H1 (cell line): ENCODE data around the gene RARRES2. TPM values are rescaled to one million over a fixed set of nuclear protein-coding genes. Genes with fewer than 3 reads are reported as not detected.

Source experiments
- CTCF ChIA-PET: fragments of 300-600 bp; sonication (Branson Sonifier 250); formaldehyde crosslinking; loops from one replicate; lab custom pipeline; 2021; ENCODE audit not compliant: partially characterized antibody; lab: Charles Lee
- POLR2A ChIA-PET: fragments of 300-600 bp; sonication (Branson Sonifier 250); formaldehyde crosslinking; loops from one replicate; lab custom pipeline; 2021; ENCODE audit warnings: inconsistent platforms; ENCODE audit not compliant: partially characterized antibody; lab: Charles Lee
- DNase-seq, 2 experiments: peaks; one replicate each; pipeline versions ENCODE4 v3.0.0 to v3.0.0-alpha.2; 2010 to 2022; ENCODE audit warnings: low spot score in 2 of 2, low read depth in 1 of 2, mixed read lengths in 1 of 2
- FAIRE-seq: peaks from 2 replicates; lab custom pipeline; 2011; peaks lifted over from hg19 to GRCh38; lab: Jason Lieb, UNC
- H2AFZ ChIP-seq: 2 replicates; pipeline ENCODE4 v1.8.1; 2012; ENCODE audit warnings: low read length, inconsistent platforms
- H2AK5ac ChIP-seq: 2 replicates; pipeline ENCODE4 v1.6.1; 2013; ENCODE audit warnings: low read depth, low read length
- H2BK120ac ChIP-seq: replicated peaks from 2 replicates; pipeline ENCODE3; 2013; ENCODE audit warnings: low read depth, low read length, inconsistent platforms
- H2BK12ac ChIP-seq: 2 replicates; pipeline ENCODE4 v1.6.1; 2013; ENCODE audit warnings: low read depth, low read length
- H2BK15ac ChIP-seq: 2 replicates; pipeline ENCODE4 v1.6.1; 2013; ENCODE audit warnings: low read length
- H2BK20ac ChIP-seq: 2 replicates; pipeline ENCODE4 v1.6.1; 2013; ENCODE audit warnings: low read length
- H2BK5ac ChIP-seq: 2 replicates; pipeline ENCODE4 v1.6.1; 2013; ENCODE audit warnings: low read depth, low read length
- H3K14ac ChIP-seq: 2 replicates; pipeline ENCODE4 v1.6.1; 2013; ENCODE audit warnings: inconsistent platforms; ENCODE audit not compliant: insufficient read length
- H3K18ac ChIP-seq: 2 replicates; pipeline ENCODE4 v1.6.1; 2013; ENCODE audit warnings: low read length; ENCODE audit errors: extremely low read depth
- H3K23ac ChIP-seq: 2 replicates; pipeline ENCODE4 v1.6.1; 2013; ENCODE audit warnings: inconsistent platforms; ENCODE audit not compliant: insufficient read length
- H3K23me2 ChIP-seq: 2 replicates; pipeline ENCODE4 v1.6.1; 2013; ENCODE audit warnings: low read depth, low read length
- H3K27ac ChIP-seq: 2 replicates; pipeline ENCODE4 v1.6.1; 2011; ENCODE audit warnings: low read depth, low read length, inconsistent platforms
- H3K27me3 ChIP-seq, 4 experiments: replicated peaks in 1 of 4; 1 replicate in 1 of 4; 2 replicates in 3 of 4; pipeline versions ENCODE4 v1.6.1 to v1.8.1; 2011 to 2013; ENCODE audit warnings: low read length in 3 of 4, mild to moderate bottlenecking in 3 of 4, inconsistent platforms in 2 of 4, mixed read lengths in 2 of 4, moderate library complexity in 1 of 4; ENCODE audit not compliant: control insufficient read depth in 3 of 4, insufficient read depth in 3 of 4; ENCODE audit errors: extremely low read depth in 1 of 4
- H3K36me3 ChIP-seq, 4 experiments: 2 replicates each; pipeline versions ENCODE4 v1.6.1 to v1.8.1; 2011 to 2013; ENCODE audit warnings: mild to moderate bottlenecking in 4 of 4, low read length in 3 of 4, moderate library complexity in 2 of 4, control low read depth in 1 of 4, inconsistent platforms in 1 of 4; ENCODE audit not compliant: insufficient read depth in 4 of 4, control insufficient read depth in 2 of 4
- H3K4ac ChIP-seq: replicated peaks from 2 replicates; pipeline ENCODE3; 2013; ENCODE audit warnings: low read length, low read depth, mixed read lengths, inconsistent platforms; ENCODE audit not compliant: insufficient read length
- H3K4me1 ChIP-seq, 4 experiments: replicated peaks in 1 of 4; 1 replicate in 1 of 4; 2 replicates in 3 of 4; pipeline versions ENCODE4 v1.6.1 to v1.8.1; 2011 to 2013; ENCODE audit warnings: low read length in 3 of 4, inconsistent platforms in 2 of 4, mixed read lengths in 1 of 4; ENCODE audit not compliant: insufficient read depth in 4 of 4, control insufficient read depth in 3 of 4
- H3K4me2 ChIP-seq, 2 experiments: 2 replicates each; pipeline versions ENCODE4 v1.6.1 to v1.8.1; 2011 to 2013; ENCODE audit warnings: low read depth in 2 of 2, low read length in 2 of 2, control low read depth in 1 of 2, inconsistent platforms in 1 of 2, mild to moderate bottlenecking in 1 of 2; ENCODE audit not compliant: insufficient read depth in 1 of 2
- H3K4me3 ChIP-seq, 4 experiments: fragments of 200-600, 300-600 bp in 1 of 4; sonication (generic), shearing (Covaris generic), sonication (Bioruptor Twin) in 1 of 4; 2 replicates each; pipeline versions ENCODE4 v1.5.1 to v1.8.1; 2011 to 2016; ENCODE audit warnings: low read length in 4 of 4, low read depth in 3 of 4, control low read depth in 2 of 4, inconsistent platforms in 2 of 4, mild to moderate bottlenecking in 2 of 4, mixed read lengths in 1 of 4, moderate library complexity in 1 of 4; ENCODE audit not compliant: insufficient read depth in 2 of 4; ENCODE audit errors: extremely low read depth in 1 of 4
- H3K56ac ChIP-seq: replicated peaks from 2 replicates; pipeline ENCODE3; 2013; ENCODE audit warnings: low read depth, mild to moderate bottlenecking, mixed read lengths, low read length, inconsistent platforms; ENCODE audit not compliant: insufficient read length
- H3K79me1 ChIP-seq: 2 replicates; pipeline ENCODE4 v1.6.1; 2013; ENCODE audit warnings: low read depth, low read length, control low read depth
- H3K79me2 ChIP-seq, 2 experiments: 2 replicates each; pipeline versions ENCODE4 v1.6.1 to v1.8.1; 2012 to 2013; ENCODE audit warnings: low read length in 2 of 2, mild to moderate bottlenecking in 2 of 2, inconsistent platforms in 1 of 2; ENCODE audit not compliant: insufficient read depth in 2 of 2, control insufficient read depth in 1 of 2
- H3K9ac ChIP-seq, 4 experiments: replicated peaks in 1 of 4; 1 replicate in 1 of 4; 2 replicates in 3 of 4; pipeline versions ENCODE4 v1.6.1 to v1.8.1; 2011 to 2013; ENCODE audit warnings: low read depth in 3 of 4, low read length in 3 of 4, control low read depth in 2 of 4, mild to moderate bottlenecking in 2 of 4, moderate library complexity in 2 of 4, inconsistent platforms in 1 of 4; ENCODE audit errors: extremely low read depth in 1 of 4
- H3K9me3 ChIP-seq, 2 experiments: 2 replicates each; pipeline versions ENCODE4 v1.6.1 to v1.8.1; 2012 to 2013; ENCODE audit warnings: mild to moderate bottlenecking in 2 of 2, moderate library complexity in 2 of 2, control low read depth in 1 of 2, inconsistent platforms in 1 of 2, low read depth in 1 of 2, low read length in 1 of 2, mixed read lengths in 1 of 2; ENCODE audit not compliant: insufficient read depth in 2 of 2
- H4K20me1 ChIP-seq, 2 experiments: replicated peaks in 1 of 2; 2 replicates each; pipeline versions ENCODE3 to v1.8.1; 2011 to 2013; ENCODE audit warnings: inconsistent platforms in 2 of 2, low read length in 2 of 2, mild to moderate bottlenecking in 1 of 2; ENCODE audit not compliant: insufficient read depth in 2 of 2, control insufficient read depth in 1 of 2
- H4K5ac ChIP-seq: 2 replicates; pipeline ENCODE4 v1.6.1; 2013; ENCODE audit warnings: low read length, low read depth, mixed read lengths, inconsistent platforms; ENCODE audit not compliant: insufficient read length
- H4K8ac ChIP-seq: 2 replicates; pipeline ENCODE4 v1.8.0; 2013; ENCODE audit warnings: mild to moderate bottlenecking, moderate library complexity, low read length, inconsistent platforms; ENCODE audit not compliant: insufficient read depth; ENCODE audit errors: extremely low read depth
- H4K91ac ChIP-seq: replicated peaks from 2 replicates; pipeline ENCODE3; 2013; ENCODE audit warnings: low read length, mixed read lengths, inconsistent platforms; ENCODE audit not compliant: insufficient read length
- BRCA1 ChIP-seq: IDR thresholded peaks from 2 replicates; pipeline ENCODE4 v1.6.1; 2012; ENCODE audit warnings: low read depth, low read length, improper control_type of control experiment
- EP300 ChIP-seq, 2 experiments: IDR thresholded peaks; 1 replicate in 1 of 2; 2 replicates in 1 of 2; pipeline ENCODE4 v1.6.1; 2011 to 2012; ENCODE audit warnings: low read depth in 2 of 2, low read length in 2 of 2, mild to moderate bottlenecking in 2 of 2, borderline replicate concordance in 1 of 2, inconsistent platforms in 1 of 2, moderate library complexity in 1 of 2
- KDM4A ChIP-seq: IDR thresholded peaks from one replicate; pipeline ENCODE4 v1.7.1; 2012; ENCODE audit warnings: low read depth, mild to moderate bottlenecking, moderate library complexity, low read length, inconsistent platforms; ENCODE audit not compliant: severe bottlenecking
- MAFK ChIP-seq: IDR thresholded peaks from 2 replicates; pipeline ENCODE4 v1.6.1; 2012; ENCODE audit warnings: low read depth, mild to moderate bottlenecking, improper control_type of control experiment, low read length
- POU5F1 ChIP-seq: IDR thresholded peaks from 2 replicates; pipeline ENCODE4 v1.6.1; 2011; ENCODE audit warnings: low read depth, mild to moderate bottlenecking, low read length, moderate library complexity
- SAP30 ChIP-seq: fragments of 300-600 bp; sonication (generic); IDR thresholded peaks from 2 replicates; pipeline ENCODE4 v1.7.1; 2012; ENCODE audit warnings: low read length, moderate library complexity, mild to moderate bottlenecking, inconsistent platforms; ENCODE audit not compliant: insufficient read depth, insufficient replicate concordance
- TAF7 ChIP-seq: optimal IDR thresholded peaks from 2 replicates; pipeline ENCODE3; 2011; ENCODE audit warnings: low read depth, mild to moderate bottlenecking, inconsistent platforms, low read length, moderate library complexity, borderline replicate concordance
- TEAD4 ChIP-seq: IDR thresholded peaks from 2 replicates; pipeline ENCODE4 v1.6.1; 2012; ENCODE audit warnings: low read depth, low read length, inconsistent platforms, mixed read lengths
- WGBS, 2 experiments: shearing (Covaris generic) in 1 of 2; methylation state at CpG; one replicate each; pipeline versions ENCODE4 v1.1.6 to v1.1.7; 2013 to 2015; ENCODE audit warnings: low lambda C conversion rate in 2 of 2, mixed read lengths in 2 of 2, inconsistent platforms in 1 of 2, low coverage in 1 of 2, missing lambda C conversion rate in 1 of 2; ENCODE audit not compliant: insufficient replicate concordance in 2 of 2, insufficient coverage in 1 of 2, insufficient read length in 1 of 2; ENCODE audit errors: extremely low coverage in 1 of 2, missing lambda C conversion rate in 1 of 2; 5-methylcytosine and 5-hydroxymethylcytosine counted together
- polyA plus RNA-seq, 7 experiments: library from polyadenylated mRNA; depleted of rRNA in 3 of 7; stranded (reverse) in 5 of 7; unstranded in 2 of 7; fragments of >200 nt in 5 of 7; fragments of 200-250 nt in 2 of 7; gene quantifications; 1 replicate in 5 of 7; 2 replicates in 1 of 7; 4 replicates in 1 of 7; pipeline versions ENCODE4 v1.2.1 to v1.2.3, GENCODE V29; 2011 to 2013; ENCODE audit warnings: missing spikeins in 2 of 7, mixed read lengths in 2 of 7
- total RNA-seq: library from RNA; stranded (reverse); fragmentation: NEBNext Ultra II Directional; extraction: Animal tissue kit (Norgen Biotek cat#: 25700); gene quantifications from 2 replicates; pipeline ENCODE4 v1.2.1, GENCODE V29; 2021

RARRES2 gene
- total and polyA plus RNA-seq, 2 of the 8 experiments (the other 6 are each of a cell fraction or from before 2014, with no cell fraction given): 254 to 441 TPM

DNA sequence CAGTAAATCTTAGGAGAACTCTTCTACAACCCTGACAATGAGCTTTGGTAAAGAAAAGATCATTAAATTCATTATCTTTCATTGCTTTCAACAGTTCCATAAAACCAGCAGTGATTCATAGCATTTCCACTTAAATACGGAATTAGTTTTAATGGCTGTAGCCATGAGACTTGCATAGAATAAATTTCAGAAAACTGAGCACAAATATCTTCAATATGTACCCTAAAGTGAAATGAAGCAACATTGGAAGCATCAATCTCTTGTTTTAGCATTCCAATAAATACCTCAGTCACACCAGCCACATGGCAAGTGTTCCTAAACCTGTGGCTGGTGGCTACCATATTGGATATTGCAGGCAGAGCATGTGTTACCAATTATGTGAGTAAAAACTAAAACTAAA, 3.6 kb upstream of the RARRES2 start:
- H3K23ac ChIP-seq: no peak overlapping the region
- H3K27ac ChIP-seq: no peak overlapping the region
- ChIA-PET POLR2A (interaction anchor here (0.6 to 1.9 kb wide), 5 partner anchors 8 to 633 kb away, joined by 3 to 6 read pairs (median 5); no protein-coding TSS in a partner anchor), CTCF (interaction anchor here (0.6 to 5.2 kb wide), 3 partner anchors 10 to 170 kb away, joined by 3 to 41 read pairs (median 4); no protein-coding TSS in a partner anchor)
- no peak overlapping the region for H2BK12ac ChIP-seq
- FAIRE-seq (no peak), DNase-seq (no peak)
- no peak overlapping the region for H2AFZ ChIP-seq
- no peak overlapping the region for H3K56ac ChIP-seq
- no peaks in the 10 kb centered on the region for H3K79me1 ChIP-seq
- H3K36me3 ChIP-seq: no peaks in the 10 kb centered on the region
- H3K4me3 ChIP-seq: no peak overlapping the region
- H3K14ac ChIP-seq: no peak overlapping the region
- H3K23me2 ChIP-seq: peaks cover 16% of the 10 kb centered on the region
- no peak overlapping the region for H2BK5ac ChIP-seq
- H3K4ac ChIP-seq: no peak overlapping the region
- H3K27me3 ChIP-seq: peaks cover 0 to 26% (median 21%) of the 10 kb centered on the region in 4 experiments; a peak in 6 of 7 replicates
- H4K8ac ChIP-seq: no peak overlapping the region
- no peak overlapping the region for H4K91ac ChIP-seq
- H3K4me2 ChIP-seq: no peak overlapping the region
- no peak overlapping the region for H2BK15ac ChIP-seq
- H3K4me1 ChIP-seq: peaks cover 4 to 21% (median 11%) of the 10 kb centered on the region in 4 experiments
- WGBS, 2 experiments: 97% methylated on average over 1 of the region's 1 CpG; no CpG with 5 or more reads in 1 of the 2 experiments
- H2BK20ac ChIP-seq: no peak overlapping the region
- H3K9me3 ChIP-seq: peaks cover 0 to 11% of the 10 kb centered on the region in 2 experiments; a peak in 3 of 4 replicates
- no peak overlapping the region for H4K5ac ChIP-seq
- no peaks in the 10 kb centered on the region for H4K20me1 ChIP-seq
- H3K9ac ChIP-seq: no peak overlapping the region
- TF ChIP-seq SAP30 (no peak), KDM4A (no peak), TEAD4 (no peak), MAFK (no peak), BRCA1 (no peak), TAF7 (no peak), POU5F1 (no peak), EP300 (IDR thresholded peaks at IDR 0.05; ENCODE audit: borderline replicate concordance in 1 of 2, low read depth in 2 of 2, low read length in 2 of 2) (no peak)
- H3K79me2 ChIP-seq: peaks cover 0 to 12% of the 10 kb centered on the region in 2 experiments; a peak in 2 of 4 replicates
- no peak overlapping the region for H2BK120ac ChIP-seq
- H3K18ac ChIP-seq: no peak overlapping the region
- H2AK5ac ChIP-seq: no peak overlapping the region
